HUDEP-2 (cell line): ENCODE data around the gene MYO15A.

Experiments used
- DNase-seq, 76 experiments: peaks; one replicate each; lab custom pipeline; 2025; ENCODE audit not compliant: unreplicated experiment in 76 of 76; lab: John Stamatoyannopoulos, UW

The MYO15A gene

DNA sequence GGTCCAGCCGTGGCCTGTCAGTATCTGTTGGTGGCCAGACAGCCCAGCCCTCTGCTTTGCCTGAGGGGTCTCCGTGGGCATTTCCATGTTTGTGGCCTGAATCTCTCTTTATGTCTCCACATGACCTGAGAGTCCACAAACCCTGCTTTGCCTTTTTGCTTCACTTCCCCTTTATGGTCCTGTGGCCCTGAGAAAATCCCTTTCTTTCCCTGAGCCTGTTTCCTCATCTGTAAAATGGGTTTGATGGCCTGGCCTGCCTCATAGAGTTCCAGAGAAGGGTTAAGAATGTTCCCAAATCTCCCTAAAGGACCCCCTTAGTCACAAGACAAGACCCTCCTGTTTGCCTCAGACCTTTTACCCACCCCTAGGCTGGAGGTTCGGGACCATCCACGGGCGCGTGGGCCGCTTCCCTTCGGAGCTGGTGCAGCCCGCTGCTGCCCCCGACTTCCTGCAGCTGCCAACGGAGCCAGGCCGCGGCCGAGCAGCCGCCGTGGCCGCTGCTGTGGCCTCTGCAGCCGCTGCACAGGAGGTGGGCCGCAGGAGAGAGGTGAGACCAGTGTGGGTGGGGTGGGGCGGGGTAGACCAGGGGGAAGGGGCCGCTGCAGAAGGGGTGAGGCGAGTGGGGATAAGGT, 48.9 kb downstream of the MYO15A start:
- DNase-seq, result no peak

GRCh38 chr17:18158022-18158600, 49.6 kb downstream of the MYO15A start:
- DNase-seq, result peak in 75 of 76 experiments; percentile 58 to 99 (median 95)

- DNase-seq, result peak in 1 of 76 experiments; percentile 7
Measured at GRCh38 chr17:18159551-18160120, 51.1 kb downstream of the MYO15A start.

GRCh38 chr17:18160128-18160856, 51.7 kb downstream of the MYO15A start:
- no peak for DNase-seq

- no peak for DNase-seq
Measured at GRCh38 chr17:18161207-18162145, 52.9 kb downstream of the MYO15A start.

GRCh38 chr17:18163547-18163946, 55.0 kb downstream of the MYO15A start:
- DNase-seq, result peak in 65 of 76 experiments; percentile 16 to 85 (median 57)

DNA sequence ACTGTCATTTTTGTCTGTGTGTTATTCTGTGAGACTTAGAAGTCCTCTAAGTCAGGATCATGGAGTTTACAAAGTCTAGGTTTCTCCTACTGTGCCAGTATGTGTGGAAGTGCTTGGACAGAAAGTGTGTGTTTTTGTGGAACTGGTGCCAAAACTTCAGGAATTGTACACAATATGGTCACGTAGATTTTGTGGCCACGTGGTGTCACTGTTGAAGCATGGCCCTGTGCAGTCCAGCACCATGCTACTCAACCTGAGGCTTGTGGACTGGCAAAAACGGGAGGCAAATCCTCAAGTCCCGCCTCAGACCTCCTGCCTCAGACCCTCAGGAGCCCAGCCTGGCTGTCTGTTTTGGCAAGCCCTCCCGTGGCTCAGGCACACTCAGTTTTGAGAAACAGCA, 58.3 kb downstream of the MYO15A start:
- peak in 20 of 76 experiments; percentile 7 to 35 (median 14) for DNase-seq

DNA sequence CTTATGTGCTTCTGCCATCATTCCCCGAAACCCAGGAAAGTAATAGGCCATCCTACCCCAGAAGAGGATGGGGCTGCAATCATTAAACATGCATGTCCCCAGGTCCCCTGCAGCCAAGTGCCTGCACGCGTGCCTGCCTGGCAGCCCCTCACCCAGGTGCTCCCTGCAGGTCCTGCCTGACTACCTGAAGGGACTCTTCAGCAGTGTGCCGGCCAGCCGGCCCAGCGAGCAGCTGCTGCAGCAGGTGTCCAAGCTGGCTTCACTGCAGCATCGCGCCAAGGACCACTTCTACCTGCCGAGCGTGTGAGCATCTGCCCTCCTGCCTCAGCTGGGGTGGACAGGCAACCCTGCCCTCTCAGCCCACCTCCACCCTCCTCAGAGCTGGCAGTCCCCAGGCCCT, 58.9 kb downstream of the MYO15A start:
- DNase-seq, result no peak

DNA sequence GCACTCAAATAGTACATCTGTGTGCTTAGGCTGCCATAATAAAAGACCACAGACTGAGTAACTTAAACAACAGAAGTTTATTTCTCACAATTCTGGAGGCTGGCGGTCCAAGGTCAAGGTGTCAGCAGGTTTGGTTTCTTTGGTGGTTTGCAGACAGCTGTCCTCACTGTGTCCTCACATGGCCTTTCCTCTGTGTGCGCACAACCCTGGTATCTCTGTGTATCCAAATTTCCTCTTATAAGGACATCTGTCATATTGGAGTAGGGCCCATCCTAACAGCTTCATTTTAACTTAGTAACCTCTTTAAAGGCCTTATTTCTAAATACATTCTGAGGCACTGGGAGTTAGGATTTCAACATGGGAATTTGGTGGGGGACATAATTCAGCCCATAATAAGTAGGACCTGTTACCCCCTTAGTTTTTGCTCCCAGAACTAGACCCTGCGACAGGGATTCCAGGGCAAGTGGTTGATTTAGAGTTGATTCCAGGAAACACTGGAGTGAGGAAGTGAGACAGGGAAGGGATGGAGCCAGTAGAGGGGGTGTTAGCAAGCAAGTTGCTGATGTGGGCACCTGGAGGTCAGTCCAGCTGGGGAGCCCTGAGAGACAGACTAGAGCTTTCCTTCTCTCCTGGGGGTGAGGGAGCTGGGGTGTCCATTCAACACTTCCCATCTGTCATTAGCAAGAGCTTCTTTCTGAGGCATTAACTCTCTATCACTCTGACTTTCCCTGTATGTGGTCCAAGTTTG, 64.1 kb downstream of the MYO15A start:
- DNase-seq, result no peak

DNA sequence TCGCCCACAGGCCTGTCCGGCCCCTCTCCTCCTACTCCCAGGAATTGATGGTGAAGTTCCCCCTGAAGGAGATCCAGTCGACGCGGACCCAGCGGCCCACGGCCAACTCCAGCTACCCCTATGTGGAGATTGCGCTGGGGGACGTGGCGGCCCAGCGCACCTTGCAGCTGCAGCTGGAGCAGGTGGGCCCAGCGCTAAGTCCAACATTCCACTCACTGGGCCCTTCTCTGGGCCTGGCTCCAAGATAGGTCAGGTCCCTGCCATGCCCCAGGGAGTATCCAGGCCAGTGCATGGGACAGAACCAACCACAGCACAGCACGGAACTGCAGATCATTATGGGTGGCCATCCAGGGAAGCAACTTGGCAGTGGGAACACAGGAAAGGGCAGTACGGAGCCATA, 65.2 kb downstream of the MYO15A start:
- no peak for DNase-seq

DNA sequence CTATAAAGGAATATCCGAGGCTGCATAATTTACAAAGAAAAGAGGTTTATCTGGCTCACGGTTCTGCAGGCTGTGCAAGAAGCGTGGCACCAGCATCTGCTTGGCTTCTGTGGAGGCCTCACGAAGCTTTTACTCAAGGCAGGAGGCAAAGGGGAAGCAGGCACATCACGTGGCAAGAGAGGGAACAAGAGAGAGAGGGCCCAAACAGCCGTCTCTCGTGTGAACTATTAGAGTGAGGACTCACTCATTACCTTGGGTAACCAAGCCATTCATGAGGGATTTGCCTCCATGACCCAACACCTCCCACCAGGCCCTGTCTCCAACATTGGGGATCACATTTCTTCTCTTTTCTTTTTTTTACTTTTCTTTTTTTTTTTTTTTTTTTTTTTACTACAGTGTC, 67.6 kb downstream of the MYO15A start:
- DNase-seq, result no peak

- no peak for DNase-seq
Measured at GRCh38 chr17:18177133-18177532, 68.6 kb downstream of the MYO15A start.

DNA sequence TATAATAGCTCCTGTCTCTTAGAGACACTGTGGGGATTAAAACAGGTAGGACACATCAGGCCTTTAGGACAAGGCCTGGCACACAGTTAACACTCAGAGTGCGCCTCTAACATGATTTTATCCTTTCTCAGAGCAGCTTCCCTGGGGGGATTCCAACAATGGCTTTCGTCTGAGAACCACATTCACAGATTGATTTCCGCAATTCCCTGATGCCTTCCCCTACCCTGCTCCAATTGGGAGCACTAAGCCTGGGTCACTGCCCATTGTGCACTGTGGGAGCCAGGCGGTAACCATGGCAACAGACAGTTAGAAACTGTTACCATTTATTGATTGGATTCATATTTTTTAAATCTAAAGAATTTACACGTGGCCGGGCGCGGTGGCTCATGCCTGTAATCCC, 69.2 kb downstream of the MYO15A start:
- no peak for DNase-seq

GRCh38 chr17:18179196-18179595, 70.6 kb downstream of the MYO15A start:
- no peak for DNase-seq

DNA sequence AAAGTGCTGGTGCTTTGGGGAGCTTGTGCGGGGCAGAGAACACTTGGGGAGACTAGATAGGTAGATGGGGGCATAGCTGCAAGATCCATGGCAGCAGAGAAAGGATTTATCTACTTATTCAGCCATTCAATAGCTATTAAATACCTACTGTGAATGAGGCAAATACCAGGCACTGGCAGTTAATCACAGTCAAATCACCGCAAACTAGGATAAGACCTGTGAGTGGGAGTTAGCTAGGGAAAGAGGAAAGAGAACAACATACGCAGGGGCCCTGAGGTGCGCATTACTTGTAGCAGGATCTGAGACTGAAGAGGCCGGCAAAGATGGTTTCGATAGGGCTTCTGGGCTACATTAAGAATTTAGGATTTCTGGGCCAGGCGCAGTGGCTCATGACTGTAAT, 71.2 kb downstream of the MYO15A start:
- DNase-seq, result no peak

DNA sequence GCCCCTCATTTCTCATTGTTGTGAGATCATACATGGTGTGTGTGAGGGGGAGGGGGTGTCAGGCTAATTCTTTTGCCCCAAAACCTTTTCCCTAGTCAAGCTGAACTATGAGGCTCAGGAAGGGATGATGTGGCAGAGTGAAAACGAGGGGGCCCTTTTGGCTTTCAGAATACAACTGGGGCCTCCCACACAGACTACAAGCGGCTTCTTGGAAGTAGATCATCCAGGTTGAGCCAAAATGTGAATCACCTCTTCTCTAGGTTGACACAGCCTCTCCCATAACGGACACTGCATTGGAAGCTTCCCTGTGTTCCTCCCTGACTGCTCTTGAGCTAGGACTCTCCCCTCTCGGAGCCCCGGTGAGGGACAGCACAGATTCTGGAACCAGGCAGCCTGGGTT, 72.8 kb downstream of the MYO15A start:
- DNase-seq, result peak in 4 of 76 experiments; percentile 7 to 26 (median 16)

DNA sequence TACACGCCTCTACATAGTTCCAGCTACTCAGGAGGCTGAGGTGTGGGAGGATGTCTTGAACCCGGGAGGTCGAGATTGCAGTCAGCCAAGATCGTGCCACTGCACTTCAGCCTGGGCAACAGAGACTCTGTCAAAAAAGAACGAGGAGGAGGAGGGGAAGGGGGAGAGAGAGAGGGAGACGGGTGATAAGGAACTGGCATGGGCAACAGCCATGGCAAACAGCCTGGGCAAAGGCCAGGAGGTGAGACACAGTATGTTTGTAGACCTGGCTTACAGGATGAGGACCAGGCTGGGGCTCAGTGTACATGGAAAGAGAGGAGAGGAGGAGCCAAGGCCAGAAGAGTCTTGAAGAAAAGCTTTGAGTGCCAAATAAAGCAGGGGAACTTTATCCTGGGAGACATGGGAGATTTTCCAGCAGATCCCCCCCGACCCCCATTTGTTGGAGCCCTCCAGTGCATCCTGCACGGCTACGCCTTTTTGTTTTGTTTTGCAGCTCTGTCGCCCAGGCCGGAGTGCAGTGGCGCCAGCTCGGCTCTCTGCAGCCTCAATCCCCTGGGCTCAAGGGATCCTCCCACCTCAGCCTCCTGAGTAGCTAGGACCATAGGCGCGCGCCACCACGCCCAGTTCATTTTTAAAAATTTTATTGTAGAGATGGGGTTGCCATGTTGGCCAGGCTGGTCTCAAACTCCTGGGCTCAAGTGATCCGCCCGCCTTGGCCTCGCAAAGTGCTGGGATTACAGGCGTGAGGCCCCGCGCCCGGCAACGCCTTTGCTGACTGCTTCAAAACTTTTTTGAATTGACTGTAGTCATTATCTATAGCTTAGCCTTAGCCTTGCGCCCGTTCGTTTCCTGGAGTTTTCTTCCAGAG, 73.8 kb downstream of the MYO15A start:
- DNase-seq, result peak in 57 of 76 experiments; percentile 12 to 77 (median 42)

DNA sequence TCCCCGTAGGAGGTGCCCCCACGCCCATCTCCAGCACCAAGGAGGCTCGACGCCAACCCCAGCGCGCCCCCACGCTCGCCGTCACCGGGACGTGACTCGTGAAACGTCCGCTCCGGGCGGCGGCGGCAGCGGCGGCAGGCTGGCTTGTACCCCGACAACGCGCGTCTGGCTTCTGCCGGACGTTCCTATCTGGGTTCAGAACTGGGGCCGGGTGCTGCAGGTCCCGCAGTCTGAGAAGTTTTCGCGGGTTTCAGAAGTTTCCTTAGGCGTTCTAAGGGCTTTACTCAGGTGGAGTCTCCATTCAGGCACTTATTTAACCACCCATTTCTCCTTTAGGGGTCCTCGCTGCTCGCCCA, 74.4 kb downstream of the MYO15A start:
- DNase-seq, result peak in 71 of 76 experiments; percentile 53 to 95 (median 83)
